ENCODE data around the gene SLC26A3.

GRCh38 chr7:107773027-107773426 lies 30.0 kb downstream of the SLC26A3 start:
- TF ChIP-seq CTCF (IDR thresholded peaks at IDR 0.05) (no peak), POLR2A (IDR thresholded peaks at IDR 0.05) (no peak)

Data from testis (tissue), 2 donors.